ENCODE results near the gene FZR1. TPM values are rescaled to one million over a fixed set of nuclear protein-coding genes. Genes with fewer than 3 reads are reported as not detected.

FZR1 gene
- total and polyA plus RNA-seq, 2 of the 13 experiments (the other 11 are each of a cell fraction or from before 2014, with no cell fraction given) = 29.0 to 30.8 TPM

DNA sequence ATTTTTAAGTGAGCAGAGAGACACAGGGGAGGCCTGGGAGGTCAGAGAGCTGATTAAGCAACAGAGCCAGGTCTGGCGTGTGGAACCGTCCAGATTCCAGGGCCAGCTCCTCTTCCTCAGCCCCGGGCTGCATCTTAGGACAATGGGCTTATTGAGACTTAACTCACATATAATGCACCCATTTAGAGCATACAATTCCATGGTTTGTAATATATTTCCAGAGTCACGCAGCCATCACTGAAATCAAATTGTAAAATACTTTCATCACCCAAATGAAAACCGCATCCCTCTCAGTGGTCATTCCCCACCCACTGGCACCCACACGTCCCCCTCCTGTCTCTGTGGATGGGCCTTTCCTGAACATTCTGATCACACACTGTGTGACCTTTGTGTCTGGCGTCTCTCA is 64.5 kb downstream of the FZR1 start (continued):
- peak; percentile 40; the same call in 1 of the 2 replicates for TF ChIP-seq HNF4G (IDR thresholded peaks at IDR 0.05; ENCODE audit: borderline replicate concordance, low read depth, low read length)
- no peak for TF ChIP-seq HNF4G (CRISPR knock-in tag; IDR thresholded peaks at IDR 0.05; ENCODE audit: borderline replicate concordance, low read depth)
- no peak for TF ChIP-seq ZNF331 (CRISPR knock-in tag; IDR thresholded peaks at IDR 0.05)
- TF ChIP-seq MIXL1 (CRISPR knock-in tag; IDR thresholded peaks at IDR 0.05) = no peak
- TF ChIP-seq, protein P1, sequence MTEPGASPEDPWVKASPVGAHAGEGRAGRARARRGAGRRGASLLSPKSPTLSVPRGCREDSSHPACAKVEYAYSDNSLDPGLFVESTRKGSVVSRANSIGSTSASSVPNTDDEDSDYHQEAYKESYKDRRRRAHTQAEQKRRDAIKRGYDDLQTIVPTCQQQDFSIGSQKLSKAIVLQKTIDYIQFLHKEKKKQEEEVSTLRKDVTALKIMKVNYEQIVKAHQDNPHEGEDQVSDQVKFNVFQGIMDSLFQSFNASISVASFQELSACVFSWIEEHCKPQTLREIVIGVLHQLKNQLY (CRISPR knock-in tag; IDR thresholded peaks at IDR 0.05) = no peak
- TF ChIP-seq, protein P2, sequence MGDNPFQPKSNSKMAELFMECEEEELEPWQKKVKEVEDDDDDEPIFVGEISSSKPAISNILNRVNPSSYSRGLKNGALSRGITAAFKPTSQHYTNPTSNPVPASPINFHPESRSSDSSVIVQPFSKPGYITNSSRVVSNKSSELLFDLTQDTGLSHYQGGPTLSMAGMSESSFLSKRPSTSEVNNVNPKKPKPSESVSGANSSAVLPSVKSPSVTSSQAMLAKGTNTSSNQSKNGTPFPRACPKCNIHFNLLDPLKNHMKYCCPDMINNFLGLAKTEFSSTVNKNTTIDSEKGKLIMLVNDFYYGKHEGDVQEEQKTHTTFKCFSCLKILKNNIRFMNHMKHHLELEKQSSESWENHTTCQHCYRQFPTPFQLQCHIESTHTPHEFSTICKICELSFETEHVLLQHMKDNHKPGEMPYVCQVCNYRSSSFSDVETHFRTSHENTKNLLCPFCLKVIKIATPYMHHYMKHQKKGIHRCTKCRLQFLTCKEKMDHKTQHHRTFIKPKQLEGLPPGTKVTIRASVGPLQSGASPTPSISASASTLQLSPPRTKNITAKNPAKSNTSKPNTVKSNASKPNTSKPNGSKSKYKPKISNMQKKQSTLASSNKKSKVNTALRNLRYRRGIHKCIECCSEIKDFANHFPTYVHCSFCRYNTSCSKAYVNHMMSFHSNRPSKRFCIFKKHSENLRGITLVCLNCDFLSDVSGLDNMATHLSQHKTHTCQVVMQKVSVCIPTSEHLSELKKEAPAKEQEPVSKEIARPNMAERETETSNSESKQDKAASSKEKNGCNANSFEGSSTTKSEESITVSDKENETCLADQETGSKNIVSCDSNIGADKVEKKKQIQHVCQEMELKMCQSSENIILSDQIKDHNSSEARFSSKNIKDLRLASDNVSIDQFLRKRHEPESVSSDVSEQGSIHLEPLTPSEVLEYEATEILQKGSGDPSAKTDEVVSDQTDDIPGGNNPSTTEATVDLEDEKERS (CRISPR knock-in tag; IDR thresholded peaks at IDR 0.05) = no peak
- TF ChIP-seq ZSCAN9 (CRISPR knock-in tag; IDR thresholded peaks at IDR 0.05; ENCODE audit: borderline replicate concordance) = no peak
- TF ChIP-seq ZNF530 (CRISPR knock-in tag; IDR thresholded peaks at IDR 0.05; ENCODE audit: low read depth) = no peak
- TF ChIP-seq ZNF589 (CRISPR knock-in tag; conservative IDR thresholded peaks at IDR 0.05) = no peak
- TF ChIP-seq, protein P3, sequence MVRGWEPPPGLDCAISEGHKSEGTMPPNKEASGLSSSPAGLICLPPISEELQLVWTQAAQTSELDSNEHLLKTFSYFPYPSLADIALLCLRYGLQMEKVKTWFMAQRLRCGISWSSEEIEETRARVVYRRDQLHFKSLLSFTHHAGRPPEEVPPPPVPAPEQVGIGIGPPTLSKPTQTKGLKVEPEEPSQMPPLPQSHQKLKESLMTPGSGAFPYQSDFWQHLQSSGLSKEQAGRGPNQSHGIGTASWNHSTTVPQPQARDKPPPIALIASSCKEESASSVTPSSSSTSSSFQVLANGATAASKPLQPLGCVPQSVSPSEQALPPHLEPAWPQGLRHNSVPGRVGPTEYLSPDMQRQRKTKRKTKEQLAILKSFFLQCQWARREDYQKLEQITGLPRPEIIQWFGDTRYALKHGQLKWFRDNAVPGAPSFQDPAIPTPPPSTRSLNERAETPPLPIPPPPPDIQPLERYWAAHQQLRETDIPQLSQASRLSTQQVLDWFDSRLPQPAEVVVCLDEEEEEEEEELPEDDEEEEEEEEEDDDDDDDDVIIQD (CRISPR knock-in tag; IDR thresholded peaks at IDR 0.05; ENCODE audit: low read depth) = no peak
- TF ChIP-seq, protein P4, sequence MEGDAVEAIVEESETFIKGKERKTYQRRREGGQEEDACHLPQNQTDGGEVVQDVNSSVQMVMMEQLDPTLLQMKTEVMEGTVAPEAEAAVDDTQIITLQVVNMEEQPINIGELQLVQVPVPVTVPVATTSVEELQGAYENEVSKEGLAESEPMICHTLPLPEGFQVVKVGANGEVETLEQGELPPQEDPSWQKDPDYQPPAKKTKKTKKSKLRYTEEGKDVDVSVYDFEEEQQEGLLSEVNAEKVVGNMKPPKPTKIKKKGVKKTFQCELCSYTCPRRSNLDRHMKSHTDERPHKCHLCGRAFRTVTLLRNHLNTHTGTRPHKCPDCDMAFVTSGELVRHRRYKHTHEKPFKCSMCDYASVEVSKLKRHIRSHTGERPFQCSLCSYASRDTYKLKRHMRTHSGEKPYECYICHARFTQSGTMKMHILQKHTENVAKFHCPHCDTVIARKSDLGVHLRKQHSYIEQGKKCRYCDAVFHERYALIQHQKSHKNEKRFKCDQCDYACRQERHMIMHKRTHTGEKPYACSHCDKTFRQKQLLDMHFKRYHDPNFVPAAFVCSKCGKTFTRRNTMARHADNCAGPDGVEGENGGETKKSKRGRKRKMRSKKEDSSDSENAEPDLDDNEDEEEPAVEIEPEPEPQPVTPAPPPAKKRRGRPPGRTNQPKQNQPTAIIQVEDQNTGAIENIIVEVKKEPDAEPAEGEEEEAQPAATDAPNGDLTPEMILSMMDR (CRISPR knock-in tag; IDR thresholded peaks at IDR 0.05) = no peak
- no peak for TF ChIP-seq ELF4 (CRISPR knock-in tag; IDR thresholded peaks at IDR 0.05; ENCODE audit: borderline replicate concordance)
- TF ChIP-seq, protein P5, sequence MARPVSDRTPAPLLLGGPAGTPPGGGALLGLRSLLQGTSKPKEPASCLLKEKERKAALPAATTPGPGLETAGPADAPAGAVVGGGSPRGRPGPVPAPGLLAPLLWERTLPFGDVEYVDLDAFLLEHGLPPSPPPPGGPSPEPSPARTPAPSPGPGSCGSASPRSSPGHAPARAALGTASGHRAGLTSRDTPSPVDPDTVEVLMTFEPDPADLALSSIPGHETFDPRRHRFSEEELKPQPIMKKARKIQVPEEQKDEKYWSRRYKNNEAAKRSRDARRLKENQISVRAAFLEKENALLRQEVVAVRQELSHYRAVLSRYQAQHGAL (CRISPR knock-in tag; IDR thresholded peaks at IDR 0.05; ENCODE audit: not compliant biosample characterization) = no peak
- 0 out of 2 replicates have a peak, but pooled peaks have one; percentile 31 for TF ChIP-seq ZMYM3 (CRISPR knock-in tag; IDR thresholded peaks at IDR 0.05)
- TF ChIP-seq KLF12 (CRISPR knock-in tag; IDR thresholded peaks at IDR 0.05; ENCODE audit: borderline replicate concordance) = no peak
- TF ChIP-seq NKX3-1 (CRISPR knock-in tag; IDR thresholded peaks at IDR 0.05) = no peak
- TF ChIP-seq CREM (IDR thresholded peaks at IDR 0.05) = no peak
- TF ChIP-seq CREM (CRISPR knock-in tag; IDR thresholded peaks at IDR 0.05) = no peak
- no peak for TF ChIP-seq TBX3 (IDR thresholded peaks at IDR 0.05; ENCODE audit: borderline replicate concordance)
- no peak for TF ChIP-seq ZSCAN30 (CRISPR knock-in tag; IDR thresholded peaks at IDR 0.05)
- TF ChIP-seq, protein P6, sequence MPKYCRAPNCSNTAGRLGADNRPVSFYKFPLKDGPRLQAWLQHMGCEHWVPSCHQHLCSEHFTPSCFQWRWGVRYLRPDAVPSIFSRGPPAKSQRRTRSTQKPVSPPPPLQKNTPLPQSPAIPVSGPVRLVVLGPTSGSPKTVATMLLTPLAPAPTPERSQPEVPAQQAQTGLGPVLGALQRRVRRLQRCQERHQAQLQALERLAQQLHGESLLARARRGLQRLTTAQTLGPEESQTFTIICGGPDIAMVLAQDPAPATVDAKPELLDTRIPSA (CRISPR knock-in tag; IDR thresholded peaks at IDR 0.05; ENCODE audit: borderline replicate concordance) = no peak
- TF ChIP-seq, protein P7, sequence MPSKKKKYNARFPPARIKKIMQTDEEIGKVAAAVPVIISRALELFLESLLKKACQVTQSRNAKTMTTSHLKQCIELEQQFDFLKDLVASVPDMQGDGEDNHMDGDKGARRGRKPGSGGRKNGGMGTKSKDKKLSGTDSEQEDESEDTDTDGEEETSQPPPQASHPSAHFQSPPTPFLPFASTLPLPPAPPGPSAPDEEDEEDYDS (CRISPR knock-in tag; IDR thresholded peaks at IDR 0.05) = no peak
- TF ChIP-seq RARA (CRISPR knock-in tag; IDR thresholded peaks at IDR 0.05) = 0 out of 2 replicates have a peak, but pooled peaks have one; percentile 20

Data from HepG2 (cell line).